Measurements from ENCODE around the gene NASP. TPM values are rescaled to one million over a fixed set of nuclear protein-coding genes. Genes with fewer than 3 reads are reported as not detected.
A peak's percentile ranks its signal among the peaks of the same experiment; 100 is the strongest.
"Not testable (repeated sequence)": the region's sequence is repeated elsewhere in the genome, so short reads cannot be mapped to it uniquely, and the experiment has no call there.

Gene NASP
- total and polyA plus RNA-seq, 5 experiments from 2014 or later = 72.5 to 89.3 (median 73.2) TPM

DNA sequence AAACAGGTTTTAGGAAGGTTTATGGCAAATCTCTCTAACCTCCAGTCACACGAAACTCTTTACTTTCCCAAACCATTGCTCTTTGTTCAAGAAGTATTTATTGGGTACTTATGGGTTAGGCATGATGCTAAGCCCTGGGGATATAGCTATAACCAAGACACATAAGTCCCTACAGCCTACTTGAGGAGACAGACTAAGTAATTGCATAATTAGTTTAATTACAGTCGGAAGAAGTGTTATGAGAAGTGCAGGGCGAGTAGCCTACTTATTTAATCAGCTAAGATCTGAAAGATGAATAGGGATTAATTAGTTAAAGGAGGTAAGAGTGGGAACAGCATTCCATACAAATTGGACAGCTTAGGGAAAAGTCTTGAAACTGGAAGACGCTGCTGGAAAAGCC lies 13.2 kb upstream of the NASP start:
- no peaks in the 10 kb centered on the region for H3K4me1 Mint-ChIP-seq
- H3K36me3 Mint-ChIP-seq = peaks cover 0 to 36% (median 3%) of the 10 kb centered on the region in 3 donors
- DNase-seq (no peak), ATAC-seq (no peak)
- peak overlapping the region in 4 of 10 donors; percentile 56 to 79 (median 63) for H3K27ac Mint-ChIP-seq
- POLR2A ChIA-PET = interaction anchor here (5.8 kb wide), 1 partner anchor 49 kb away, joined by 24 read pairs; the partner anchor contains the start of gene PRDX1
- no peaks in the 10 kb centered on the region for H3K27me3 Mint-ChIP-seq
- no peaks in the 10 kb centered on the region for H3K9me3 Mint-ChIP-seq
- H3K4me3 Mint-ChIP-seq = no peak overlapping the region

DNA sequence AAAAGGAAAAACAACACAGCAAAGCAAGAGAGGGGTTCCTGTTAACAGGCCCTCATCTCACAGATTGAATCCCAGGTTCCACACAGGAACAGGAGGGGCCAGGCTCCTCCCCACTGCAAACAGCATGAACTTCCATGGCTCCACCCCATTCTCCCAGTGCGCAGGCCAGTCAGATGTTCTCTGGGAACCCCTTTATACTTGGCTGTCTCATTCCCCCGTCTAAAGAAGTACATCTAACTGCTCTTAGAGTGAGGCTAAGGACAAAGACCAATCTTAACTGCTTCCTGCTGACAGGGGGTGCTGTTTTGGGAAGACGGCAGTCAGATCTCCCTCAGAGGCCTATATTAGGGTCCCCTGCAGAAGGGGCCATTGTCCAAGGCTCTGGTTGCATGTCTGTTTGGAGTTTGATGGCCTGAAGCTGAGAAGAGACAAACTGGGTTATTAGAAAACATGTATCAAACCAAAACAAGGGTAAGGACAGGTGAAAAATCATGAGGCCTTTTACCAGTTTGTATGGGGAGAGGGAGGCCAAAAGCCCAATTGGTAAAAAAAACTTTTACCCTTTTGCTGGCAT lies 10.5 kb upstream of the NASP start:
- no peak overlapping the region for H3K4me3 Mint-ChIP-seq
- peaks cover 0 to 15% (median 0%) of the 10 kb centered on the region in 3 donors for H3K36me3 Mint-ChIP-seq
- ATAC-seq (no peak), DNase-seq (no peak)
- POLR2A ChIA-PET = no interaction called here
- H3K4me1 Mint-ChIP-seq = no peaks in the 10 kb centered on the region
- H3K27me3 Mint-ChIP-seq = no peaks in the 10 kb centered on the region
- no peak overlapping the region for H3K27ac Mint-ChIP-seq
- no peaks in the 10 kb centered on the region for H3K9me3 Mint-ChIP-seq

DNA sequence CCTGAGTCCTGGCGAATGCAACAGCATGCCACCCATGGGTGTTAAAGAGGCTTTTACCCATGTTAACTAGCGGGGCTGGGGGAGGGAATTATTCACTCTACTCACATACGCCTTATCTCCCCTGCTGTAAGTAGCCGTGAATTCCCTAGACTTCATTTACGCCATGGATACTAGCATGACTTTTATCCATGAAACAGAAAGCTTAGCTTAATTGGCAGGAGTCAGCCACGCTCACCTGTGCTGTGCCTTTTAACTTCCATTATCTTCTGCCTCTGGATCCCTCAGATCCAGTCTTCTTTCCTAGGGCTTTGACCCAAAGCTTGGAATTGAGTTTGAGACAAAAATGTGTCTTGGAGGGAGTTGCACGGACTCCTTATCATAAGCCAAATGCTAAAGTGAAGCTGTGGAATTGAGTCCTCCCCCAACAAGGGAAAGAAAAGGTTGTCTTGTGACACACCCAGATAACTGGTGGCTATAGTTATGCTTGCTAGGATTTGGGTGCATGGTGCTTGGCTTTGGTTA lies 9.7 kb upstream of the NASP start:
- H3K4me3 Mint-ChIP-seq = no peak overlapping the region
- no peaks in the 10 kb centered on the region for H3K4me1 Mint-ChIP-seq
- no peaks in the 10 kb centered on the region for H3K9me3 Mint-ChIP-seq
- no peaks in the 10 kb centered on the region for H3K27me3 Mint-ChIP-seq
- H3K36me3 Mint-ChIP-seq = peaks cover 0 to 9% (median 0%) of the 10 kb centered on the region in 3 donors
- POLR2A ChIA-PET = no interaction called here
- DNase-seq = no peak
- no peak overlapping the region for H3K27ac Mint-ChIP-seq
- ATAC-seq = no peak

DNA sequence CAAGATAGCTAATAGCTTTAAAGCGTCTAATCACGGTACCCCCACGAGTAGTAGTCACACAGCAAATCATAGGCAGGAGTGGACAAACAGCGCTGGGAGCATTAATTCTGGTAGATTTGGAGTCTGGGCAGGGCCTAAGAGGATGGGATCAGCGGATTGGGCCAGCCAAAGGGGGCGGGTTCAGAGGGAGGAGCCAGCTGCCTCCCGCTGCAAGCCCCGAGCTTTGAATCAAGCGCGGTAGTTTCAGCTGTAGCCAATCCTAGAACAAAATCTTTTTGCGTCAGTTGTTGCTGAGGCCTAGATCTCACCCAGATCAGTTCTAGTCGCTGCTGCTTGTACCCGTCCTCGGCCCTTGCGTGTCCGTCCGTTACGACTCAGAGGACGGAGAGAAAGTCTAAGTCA lies 576 bp upstream of the NASP start:
- Mint-ChIP-seq H3K9me3 (no peaks in the 10 kb centered on the region), H3K27me3 (no peaks in the 10 kb centered on the region), H3K4me1 (peaks cover 15 to 41% (median 36%) of the 10 kb centered on the region in 4 donors), H3K4me3 (peak overlapping the region; percentile 93 to 100 (median 99)), H3K36me3 (peaks cover 0 to 2% (median 0%) of the 10 kb centered on the region in 3 donors), H3K27ac (peak overlapping the region; percentile 94 to 100 (median 99))
- ATAC-seq (peak; percentile 71 to 72), DNase-seq (peak in 9 of 10 donors; percentile 88 to 96 (median 94))
- POLR2A ChIA-PET = interaction anchor here (1.1 to 3.7 kb wide), 8 partner anchors 53 to 572 kb away, joined by 3 to 34 read pairs (median 10); partner anchors contain the start of genes CCDC163, GPBP1L1, HECTD3 and MMACHC

DNA sequence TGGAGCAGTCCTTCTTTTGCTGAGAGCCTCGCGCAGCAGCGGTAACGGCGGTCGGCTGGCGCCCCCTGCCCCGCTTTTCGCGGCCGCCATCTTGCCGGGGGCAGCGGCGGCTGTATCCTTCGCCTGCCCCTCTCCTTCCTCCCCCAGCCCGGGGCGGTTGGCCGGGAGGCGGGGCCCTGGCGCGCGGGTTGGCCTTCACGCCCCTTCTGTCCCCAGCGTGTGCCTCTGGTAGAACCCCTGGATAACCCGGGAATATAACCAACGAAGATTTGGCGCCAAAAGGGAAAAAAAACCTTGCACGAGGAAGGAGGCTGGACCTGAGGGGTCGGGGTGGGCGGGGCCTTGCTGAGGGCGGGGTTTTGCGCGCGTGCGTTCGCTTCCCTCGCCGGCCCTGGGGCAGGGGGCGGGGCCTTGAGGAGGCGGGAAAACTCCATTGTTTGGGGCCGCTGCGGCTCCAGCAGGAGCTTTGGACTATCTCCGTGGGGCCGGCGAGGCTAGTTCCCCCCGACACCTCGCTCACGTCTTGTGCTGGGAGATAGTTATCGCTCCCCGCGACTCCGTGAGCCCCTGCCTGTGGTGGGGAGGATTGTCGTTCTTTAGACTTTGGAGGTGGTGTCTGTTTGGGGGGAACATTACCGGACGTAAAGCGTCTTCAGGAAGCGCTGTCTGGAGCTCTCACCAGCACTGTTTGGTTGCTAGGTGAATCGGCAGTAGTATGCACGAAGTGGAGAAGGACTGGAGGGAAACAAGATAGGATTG lies 689 bp downstream of the NASP start:
- ATAC-seq (peak; percentile 61 to 70), DNase-seq (peak; percentile 79 to 94 (median 89))
- Mint-ChIP-seq H3K27me3 (no peaks in the 10 kb centered on the region), H3K4me1 (peaks cover 15 to 47% (median 42%) of the 10 kb centered on the region in 4 donors), H3K4me3 (peak overlapping the region; percentile 93 to 100 (median 99)), H3K9me3 (no peaks in the 10 kb centered on the region), H3K27ac (peak overlapping the region; percentile 94 to 100 (median 99)), H3K36me3 (peaks cover 0 to 2% (median 0%) of the 10 kb centered on the region in 3 donors)
- POLR2A ChIA-PET = interaction anchor here (0.7 to 3.7 kb wide), 15 partner anchors 9 to 852 kb away, joined by 3 to 34 read pairs (median 5); partner anchors contain the start of genes AKR1A1, CCDC163, GPBP1L1 and HECTD3

DNA sequence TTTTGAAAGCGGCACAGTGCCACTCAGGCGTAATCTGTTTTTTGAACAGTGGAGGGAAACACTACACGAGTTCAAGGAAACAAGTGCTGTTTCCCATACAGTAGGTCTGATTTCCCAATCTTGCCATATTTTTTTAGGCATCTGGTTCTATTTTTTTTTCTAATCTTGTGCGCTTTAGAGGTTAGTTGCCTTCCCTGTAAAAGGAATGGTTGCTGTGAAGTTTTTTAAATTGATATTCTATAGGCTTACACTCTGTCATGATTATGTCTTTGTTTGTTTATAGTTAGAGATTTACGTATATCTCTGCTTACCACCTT lies 1.2 kb downstream of the NASP start:
- no peak for ATAC-seq
- H3K4me3 Mint-ChIP-seq = peak overlapping the region; percentile 93 to 100 (median 99)
- no peaks in the 10 kb centered on the region for H3K9me3 Mint-ChIP-seq

DNA sequence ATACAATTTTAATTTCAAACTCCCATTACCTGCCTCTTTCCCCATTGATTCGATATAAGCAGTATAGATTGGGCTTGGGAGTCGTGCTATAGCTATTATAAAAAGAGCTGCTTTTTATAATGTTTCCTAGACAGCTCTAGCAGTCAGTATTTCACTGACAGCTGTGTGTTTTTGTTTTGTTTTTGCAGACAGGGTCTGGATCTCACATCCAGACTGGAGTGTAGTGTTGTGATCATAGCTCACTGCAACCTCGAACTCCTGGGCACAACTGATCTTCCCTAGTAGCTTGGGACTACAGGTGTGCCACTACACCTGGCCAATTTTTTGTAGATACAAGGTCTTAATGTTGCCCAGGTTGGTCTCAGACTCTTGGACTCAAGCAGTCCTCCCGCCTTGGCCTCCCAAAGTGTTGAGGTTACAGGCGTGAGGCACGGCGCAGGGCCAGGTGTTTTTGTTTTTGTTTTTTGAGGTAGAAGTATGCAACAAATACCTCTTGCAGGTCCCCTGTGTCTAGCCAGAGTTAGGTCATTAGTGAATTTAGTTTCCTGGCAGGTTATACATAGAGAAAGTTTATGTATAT lies 1.7 kb downstream of the NASP start:
- ATAC-seq (no peak), DNase-seq (peak in 1 of 10 donors; percentile 8)
- Mint-ChIP-seq H3K36me3 (peaks cover 0 to 3% (median 0%) of the 10 kb centered on the region in 3 donors), H3K27ac (peak overlapping the region; percentile 94 to 100 (median 99)), H3K27me3 (no peaks in the 10 kb centered on the region), H3K4me1 (peaks cover 15 to 53% (median 43%) of the 10 kb centered on the region in 4 donors), H3K9me3 (no peaks in the 10 kb centered on the region), H3K4me3 (peak overlapping the region; percentile 93 to 100 (median 99))
- POLR2A ChIA-PET = interaction anchor here (2.1 to 3.7 kb wide), 5 partner anchors 35 to 810 kb away, joined by 5 to 34 read pairs (median 15); partner anchors contain the start of genes AKR1A1, GPBP1L1, MUTYH and PRDX1

More for the DNA sequence above, 1.2 kb downstream of the NASP start:
- POLR2A ChIA-PET = interaction anchor here (1.4 to 3.7 kb wide), 7 partner anchors 24 to 809 kb away, joined by 4 to 34 read pairs (median 15); partner anchors contain the start of genes AKR1A1, CCDC163, GPBP1L1 and MMACHC
- H3K4me1 Mint-ChIP-seq = peaks cover 15 to 52% (median 42%) of the 10 kb centered on the region in 4 donors
- H3K27me3 Mint-ChIP-seq = no peaks in the 10 kb centered on the region
- H3K27ac Mint-ChIP-seq = peak overlapping the region; percentile 94 to 100 (median 99)
- DNase-seq = no peak
- peaks cover 0 to 2% (median 0%) of the 10 kb centered on the region in 3 donors for H3K36me3 Mint-ChIP-seq

DNA sequence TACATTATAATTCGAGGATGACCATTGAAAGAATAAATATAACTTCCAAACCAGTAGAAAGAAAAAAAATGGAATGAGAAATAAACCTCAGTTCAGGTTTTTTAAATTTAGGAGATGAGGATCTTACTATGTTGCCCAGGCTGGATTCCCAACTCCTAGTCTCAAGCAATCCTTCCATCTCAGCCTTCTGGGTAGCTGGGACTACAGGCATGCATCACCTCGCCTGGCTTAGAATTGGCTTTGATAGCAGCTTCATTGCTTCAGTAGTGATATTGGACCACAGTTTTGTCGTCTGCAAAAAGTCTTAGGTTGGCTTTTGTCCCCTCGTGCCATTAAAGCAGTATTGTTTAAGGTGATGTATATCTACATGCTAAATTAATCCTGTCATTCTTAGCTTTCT lies 2.9 kb downstream of the NASP start:
- POLR2A ChIA-PET = no interaction called here
- peak overlapping the region; percentile 90 to 100 (median 96) for H3K27ac Mint-ChIP-seq
- DNase-seq = no peak
- H3K4me1 Mint-ChIP-seq = peaks cover 15 to 60% (median 46%) of the 10 kb centered on the region in 4 donors
- no peaks in the 10 kb centered on the region for H3K27me3 Mint-ChIP-seq
- peak overlapping the region; percentile 79 to 100 (median 98) for H3K4me3 Mint-ChIP-seq
- no peak for ATAC-seq
- H3K36me3 Mint-ChIP-seq = peaks cover 0 to 11% (median 0%) of the 10 kb centered on the region in 3 donors
- H3K9me3 Mint-ChIP-seq = no peaks in the 10 kb centered on the region

DNA sequence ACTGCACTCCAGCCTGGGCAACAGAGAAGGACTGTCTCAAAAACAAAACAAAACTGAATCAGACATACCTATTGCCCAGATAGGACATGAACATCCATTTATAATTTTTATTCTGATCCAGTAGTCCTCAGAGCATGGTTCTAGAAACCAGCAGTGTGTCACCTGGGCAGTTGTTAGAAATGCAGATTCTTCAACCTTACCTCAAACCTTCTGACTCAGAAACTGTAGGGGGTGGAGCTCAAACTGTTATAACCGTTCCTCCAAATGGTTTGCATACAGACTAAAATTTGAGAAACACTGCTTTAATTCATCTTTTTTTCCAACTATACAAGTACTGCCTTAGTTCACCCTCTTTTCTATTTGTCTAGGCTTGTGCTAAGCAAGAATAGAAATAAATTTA lies 6.0 kb downstream of the NASP start:
- H3K36me3 Mint-ChIP-seq = peaks cover 0 to 41% (median 3%) of the 10 kb centered on the region in 3 donors
- H3K27me3 Mint-ChIP-seq = no peaks in the 10 kb centered on the region
- H3K9me3 Mint-ChIP-seq = no peaks in the 10 kb centered on the region
- H3K4me1 Mint-ChIP-seq = peaks cover 8 to 50% (median 36%) of the 10 kb centered on the region in 4 donors
- ATAC-seq = no peak
- peak overlapping the region in 1 of 10 donors; percentile 22 for H3K27ac Mint-ChIP-seq
- POLR2A ChIA-PET = no interaction called here
- DNase-seq = no peak
- H3K4me3 Mint-ChIP-seq = no peak overlapping the region

DNA sequence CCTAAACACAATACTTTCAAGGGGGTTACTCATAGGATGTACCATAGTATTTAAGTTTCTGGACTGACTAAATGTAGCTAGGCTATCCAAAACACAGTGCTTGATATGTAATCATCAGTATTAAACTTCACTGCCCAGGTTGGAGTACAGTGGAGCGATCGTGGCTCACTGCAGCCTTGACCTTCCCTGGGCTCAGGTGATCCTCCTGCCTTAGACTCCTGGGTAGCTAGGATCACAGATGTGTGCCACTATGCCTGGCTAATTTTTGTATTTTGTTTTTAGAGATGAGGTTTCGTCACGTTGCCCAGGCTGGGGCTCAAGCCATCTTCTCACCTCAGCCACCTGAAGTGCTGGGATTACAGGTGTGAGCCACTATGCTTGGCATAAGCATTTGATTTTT lies 10.6 kb downstream of the NASP start:
- H3K36me3 Mint-ChIP-seq = peaks cover 0 to 73% (median 11%) of the 10 kb centered on the region in 3 donors

DNA sequence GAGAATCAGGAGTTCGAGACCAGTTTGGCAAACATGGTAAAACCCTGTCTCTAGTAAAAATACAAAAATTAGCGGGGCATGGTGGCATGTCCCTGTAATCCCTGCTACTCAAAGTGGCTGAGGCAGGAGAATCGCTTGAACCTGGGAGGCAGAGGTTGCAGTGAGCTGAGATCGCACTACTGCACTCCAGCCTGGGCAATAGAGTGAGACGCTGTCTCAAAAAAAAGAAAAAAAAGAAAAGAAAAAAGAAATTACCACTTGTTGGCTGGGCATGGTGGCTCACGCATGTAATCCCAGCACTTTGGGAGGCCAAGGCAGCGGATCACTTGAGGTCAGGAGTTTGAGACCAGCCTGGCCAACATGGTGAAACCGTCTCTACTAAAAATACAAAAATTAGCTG lies 12.9 kb downstream of the NASP start:
- ATAC-seq, H3K9me3 Mint-ChIP-seq, POLR2A ChIA-PET, H3K4me3 Mint-ChIP-seq, DNase-seq, H3K27me3 Mint-ChIP-seq: not testable (repeated sequence)
- peaks cover 0 to 76% (median 13%) of the 10 kb centered on the region in 3 donors for H3K36me3 Mint-ChIP-seq
- H3K4me1 Mint-ChIP-seq = peaks cover 14 to 45% (median 38%) of the 10 kb centered on the region in 4 donors
- peak overlapping the region in 1 of 10 donors; percentile 44 for H3K27ac Mint-ChIP-seq

More for the DNA sequence above, 10.6 kb downstream of the NASP start:
- Mint-ChIP-seq H3K27ac (peak overlapping the region in 2 of 10 donors; percentile 0 to 19), H3K4me3 (no peak overlapping the region), H3K27me3 (no peaks in the 10 kb centered on the region), H3K9me3 (no peaks in the 10 kb centered on the region), H3K4me1 (peaks cover 8 to 36% (median 25%) of the 10 kb centered on the region in 4 donors)
- no peak for ATAC-seq
- DNase-seq = no peak
- POLR2A ChIA-PET = interaction anchor here (0.7 kb wide), 1 partner anchor 10 kb away, joined by 5 read pairs; no protein-coding TSS in a partner anchor

DNA sequence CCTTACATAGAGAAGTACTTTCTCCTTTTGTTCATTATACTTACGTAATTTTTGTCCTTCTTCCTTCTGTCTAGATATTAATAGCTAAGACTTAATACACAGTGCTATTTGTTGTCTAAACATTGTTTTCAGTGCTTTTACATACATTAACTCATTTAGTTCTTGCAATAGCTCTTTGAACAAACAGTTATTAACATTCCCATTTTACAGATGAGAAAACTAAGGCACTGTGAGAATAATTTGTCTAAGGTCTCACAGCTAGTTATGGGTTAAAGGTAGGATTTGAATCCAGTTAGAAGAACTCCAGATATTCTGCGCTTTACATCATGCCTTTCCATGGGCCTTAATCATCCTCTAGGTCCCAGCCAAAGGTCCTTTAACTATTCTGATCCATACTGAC lies 20.4 kb downstream of the NASP start:
- no peaks in the 10 kb centered on the region for H3K9me3 Mint-ChIP-seq
- DNase-seq (no peak), ATAC-seq (no peak)
- H3K4me1 Mint-ChIP-seq = peaks cover 19 to 53% (median 40%) of the 10 kb centered on the region in 4 donors
- H3K27ac Mint-ChIP-seq = peak overlapping the region in 2 of 10 donors; percentile 16 to 33
- peaks cover 0 to 79% (median 12%) of the 10 kb centered on the region in 3 donors for H3K36me3 Mint-ChIP-seq
- POLR2A ChIA-PET = no interaction called here
- no peak overlapping the region for H3K4me3 Mint-ChIP-seq
- no peaks in the 10 kb centered on the region for H3K27me3 Mint-ChIP-seq
